Left ventricle myocardium inferior (tissue), 1 donor: ENCODE results near the gene UHRF1. TPM values are rescaled to one million over a fixed set of nuclear protein-coding genes. Genes with fewer than 3 reads are reported as not detected.
A peak's percentile ranks its signal among the peaks of the same experiment; 100 is the strongest.

ENCODE experiments used
- DNase-seq: peaks from one replicate; pipeline ENCODE4 v3.0.0-alpha.2; 2020
- H3K27ac ChIP-seq: fragments of 200-600 bp; replicated peaks from 2 replicates; pipeline ENCODE4 v1.8.0; 2021
- H3K27me3 ChIP-seq: fragments of 200-600 bp; 2 replicates; pipeline ENCODE4 v1.8.0; 2021; ENCODE audit warnings: low read depth
- H3K36me3 ChIP-seq: fragments of 200-600 bp; 2 replicates; pipeline ENCODE4 v1.8.0; 2021
- H3K4me1 ChIP-seq: fragments of 200-600 bp; 2 replicates; pipeline ENCODE4 v1.8.0; 2021
- H3K4me3 ChIP-seq: fragments of 200-600 bp; 2 replicates; pipeline ENCODE4 v1.8.0; 2021; ENCODE audit warnings: mild to moderate bottlenecking, moderate library complexity
- H3K9me3 ChIP-seq: fragments of 200-600 bp; replicated peaks from 2 replicates; pipeline ENCODE4 v1.8.0; 2021
- CTCF ChIP-seq: fragments of 200-600 bp; IDR thresholded peaks from 2 replicates; pipeline ENCODE4 v1.8.0; 2021; ENCODE audit warnings: antibody characterized with exemption, mild to moderate bottlenecking, borderline replicate concordance
- intact Hi-C: fragments of 100-400 bp; cut with micrococcal nuclease; formaldehyde crosslinking; loops from one replicate; pipeline ENCODE4 v1.11.0; 2022
- total RNA-seq: library from RNA; stranded (reverse); fragmentation: NEBNext Ultra II Directional; extraction: Animal tissue kit (Norgen Biotek cat#: 25700); gene quantifications from one replicate; pipeline ENCODE4 v1.2.1, GENCODE V29; 2021
- donor health status: DM: no; HTN: yes; CAD: no; lungs with severe emphysema.

UHRF1 gene
- total RNA-seq, 1 donor from 2014 or later = 1.3 TPM

GRCh38 chr19:4969772-4970531, 60.7 kb downstream of the UHRF1 start:
- no peak for DNase-seq
- Histone ChIP-seq H3K27me3 (no peaks in the 10 kb centered on the region), H3K27ac (peak overlapping the region; percentile 88), H3K4me3 (peak overlapping the region; percentile 79), H3K36me3 (no peaks in the 10 kb centered on the region), H3K9me3 (no peaks in the 10 kb centered on the region), H3K4me1 (peaks cover 58% of the 10 kb centered on the region)
- TF ChIP-seq CTCF = no peak
- intact Hi-C loops = no loop called here

DNA sequence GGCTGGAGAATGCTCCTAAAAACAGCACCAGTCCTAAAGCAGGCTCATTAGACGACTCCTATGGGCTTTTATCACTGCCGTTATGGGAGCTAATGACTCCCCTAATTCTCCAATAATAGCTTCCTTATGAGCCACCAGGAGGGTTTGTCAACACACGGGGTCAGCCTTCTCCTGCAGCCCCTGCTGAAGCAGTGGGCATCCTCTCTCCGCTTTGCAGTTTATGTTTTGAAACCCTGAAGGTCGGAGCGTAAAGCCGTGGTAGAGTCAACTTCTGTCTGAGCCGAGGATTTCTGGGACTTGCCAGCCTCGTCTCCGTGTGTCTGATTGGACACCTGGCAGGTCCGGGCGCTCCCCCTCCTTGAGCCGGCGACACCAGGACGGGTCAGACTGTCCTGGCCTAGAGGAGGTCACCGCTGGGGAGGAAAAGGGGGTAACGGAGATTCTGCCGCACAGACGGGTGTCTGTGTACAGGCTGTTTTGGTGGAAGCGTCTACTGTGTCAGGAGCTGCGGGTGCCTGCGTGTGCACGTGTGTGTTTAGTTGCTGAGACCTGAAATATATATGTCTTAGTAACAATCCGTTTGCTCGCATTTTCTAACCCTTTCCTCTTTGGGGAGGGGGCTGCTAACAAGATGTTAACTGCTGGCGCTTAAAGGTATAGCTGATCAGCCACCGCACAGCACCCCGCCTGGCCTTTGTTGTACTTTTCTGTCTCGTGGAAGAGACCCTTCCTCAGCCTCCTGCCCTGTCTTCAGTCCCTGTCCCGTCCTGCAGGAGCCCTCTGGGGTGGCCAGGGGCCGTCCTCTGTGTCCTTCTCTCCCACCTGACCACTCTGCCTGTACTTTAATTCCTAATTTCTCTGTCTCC, 61.5 kb downstream of the UHRF1 start:
- no peaks in the 10 kb centered on the region for H3K27me3 ChIP-seq
- intact Hi-C loops = no loop called here
- DNase-seq = peak; percentile 53
- peaks cover 67% of the 10 kb centered on the region for H3K4me1 ChIP-seq
- no peak for TF ChIP-seq CTCF
- peak overlapping the region; percentile 79 for H3K4me3 ChIP-seq
- H3K27ac ChIP-seq = peak overlapping the region; percentile 88
- H3K9me3 ChIP-seq = no peaks in the 10 kb centered on the region
- no peaks in the 10 kb centered on the region for H3K36me3 ChIP-seq

- Histone ChIP-seq H3K36me3 (no peaks in the 10 kb centered on the region), H3K27me3 (no peaks in the 10 kb centered on the region), H3K4me1 (peaks cover 73% of the 10 kb centered on the region), H3K27ac (peak overlapping the region; percentile 88), H3K9me3 (no peaks in the 10 kb centered on the region), H3K4me3 (peak overlapping the region; percentile 79)
- DNase-seq = no peak
- TF ChIP-seq CTCF = no peak
- intact Hi-C loops = no loop called here
These were observed 62.1 kb downstream of the UHRF1 start for GRCh38 chr19:4971424-4971793.

DNA sequence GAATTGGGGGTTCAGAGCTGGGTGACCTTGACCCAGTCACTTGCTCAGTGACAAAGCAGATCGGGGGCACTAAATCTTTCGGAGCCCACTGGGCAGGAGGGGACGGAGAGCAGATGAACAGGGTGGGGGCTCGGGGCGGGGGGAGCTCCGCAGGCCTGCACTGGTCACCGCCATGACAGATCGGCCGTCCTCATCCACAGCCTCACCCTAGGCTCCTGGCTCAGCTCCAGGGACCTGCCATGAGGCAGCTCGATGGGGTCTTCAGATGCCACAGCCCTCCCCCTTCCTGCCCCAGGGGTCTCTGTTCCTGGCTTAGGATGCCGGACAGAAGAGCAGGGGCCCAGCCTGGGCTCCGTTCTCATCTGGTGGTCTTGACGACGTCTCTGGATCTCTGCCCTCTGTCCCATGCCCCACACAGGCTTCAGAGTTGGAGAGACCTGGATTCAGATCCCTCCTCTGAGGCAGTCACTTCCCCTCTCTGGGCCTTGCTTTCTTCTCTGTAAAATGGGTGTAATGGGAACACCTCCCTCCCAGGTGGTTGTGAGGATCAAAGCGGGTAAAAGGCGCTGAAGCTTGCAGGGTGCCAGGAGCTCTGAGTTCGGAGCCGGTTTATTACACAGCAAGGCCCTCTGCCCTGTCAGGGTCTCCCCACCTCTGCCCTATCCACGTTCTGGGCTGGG, 62.7 kb downstream of the UHRF1 start:
- Histone ChIP-seq H3K4me1 (peaks cover 78% of the 10 kb centered on the region), H3K36me3 (no peaks in the 10 kb centered on the region), H3K4me3 (peak overlapping the region; percentile 79), H3K27ac (peak overlapping the region; percentile 88), H3K27me3 (no peaks in the 10 kb centered on the region), H3K9me3 (no peaks in the 10 kb centered on the region)
- intact Hi-C loops = no loop called here
- DNase-seq = no peak
- TF ChIP-seq CTCF = no peak

DNA sequence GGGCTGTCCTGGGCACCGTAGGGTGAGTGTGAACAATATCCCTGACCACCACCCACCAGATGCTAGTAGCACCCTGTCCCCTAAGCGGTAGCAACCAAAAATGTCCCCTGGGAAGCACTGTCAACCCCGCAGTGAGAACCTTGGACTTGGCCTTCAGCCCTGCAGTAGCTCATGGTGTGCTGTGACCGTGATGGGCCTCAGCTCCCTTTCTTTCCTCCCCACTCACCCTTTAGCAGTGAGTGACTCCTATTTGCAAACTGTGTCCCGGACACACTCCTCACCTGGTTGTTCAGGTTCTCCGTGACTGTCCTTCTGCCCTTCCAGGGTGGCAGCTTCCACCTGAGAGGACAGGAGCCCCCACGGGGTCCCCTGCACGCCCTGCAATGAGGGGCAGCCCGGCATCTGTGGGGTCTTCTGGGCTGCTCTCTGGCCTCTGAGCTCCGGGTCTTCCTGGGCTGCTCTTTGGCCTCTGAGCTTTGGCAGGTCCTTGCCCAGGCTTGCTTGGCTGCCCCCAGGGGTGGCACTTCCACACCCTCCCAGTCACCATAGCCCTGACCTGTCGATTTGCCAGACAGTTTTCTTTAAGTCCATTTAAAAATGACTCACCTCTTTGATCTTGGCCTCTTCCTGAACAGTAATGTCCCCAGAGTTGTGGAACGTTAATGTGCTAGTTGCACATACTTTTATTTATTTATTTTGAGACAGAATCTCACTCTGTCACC, 63.4 kb downstream of the UHRF1 start:
- H3K4me1 ChIP-seq = peaks cover 85% of the 10 kb centered on the region
- H3K36me3 ChIP-seq = no peaks in the 10 kb centered on the region
- H3K27ac ChIP-seq = peak overlapping the region; percentile 88
- H3K27me3 ChIP-seq = no peaks in the 10 kb centered on the region
- intact Hi-C loops = no loop called here
- no peak for DNase-seq
- no peaks in the 10 kb centered on the region for H3K9me3 ChIP-seq
- peak overlapping the region; percentile 79 for H3K4me3 ChIP-seq
- TF ChIP-seq CTCF = no peak
